ENCODE measurements around the gene CELSR1.

DNA sequence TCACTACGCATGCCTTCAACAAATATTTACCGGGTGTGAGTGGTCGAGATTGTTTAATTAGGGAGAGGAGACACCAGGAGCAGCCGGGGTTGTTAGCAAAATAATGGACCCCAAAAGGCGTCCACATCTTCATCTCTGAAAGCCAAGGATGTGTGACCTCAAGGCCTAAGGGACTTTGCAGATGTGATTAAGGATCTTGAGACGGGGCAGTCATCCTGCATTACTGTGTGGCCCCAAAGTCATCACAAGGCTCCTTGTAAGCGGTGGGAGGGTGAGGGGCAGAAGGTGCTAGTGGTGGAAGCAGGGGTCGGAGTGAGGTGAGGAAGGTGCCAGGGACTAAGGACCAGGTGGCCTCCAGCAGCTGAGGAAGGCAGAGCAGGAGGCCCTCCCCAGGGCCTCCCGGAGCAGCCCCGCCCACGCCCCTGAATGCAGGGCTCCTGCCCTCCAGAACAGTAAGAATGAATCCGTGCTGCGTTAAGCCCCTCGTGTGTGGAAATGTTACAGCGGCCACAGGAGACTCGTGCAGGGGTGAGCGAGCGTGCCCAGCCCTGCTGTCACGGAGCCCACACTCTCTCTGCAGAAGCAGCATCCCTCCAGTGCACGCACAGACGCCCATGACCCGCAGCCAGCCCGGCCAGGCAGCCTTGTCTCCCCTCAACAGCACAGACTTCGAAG is 83.5 kb downstream of the CELSR1 start:
- TF ChIP-seq, protein P1, sequence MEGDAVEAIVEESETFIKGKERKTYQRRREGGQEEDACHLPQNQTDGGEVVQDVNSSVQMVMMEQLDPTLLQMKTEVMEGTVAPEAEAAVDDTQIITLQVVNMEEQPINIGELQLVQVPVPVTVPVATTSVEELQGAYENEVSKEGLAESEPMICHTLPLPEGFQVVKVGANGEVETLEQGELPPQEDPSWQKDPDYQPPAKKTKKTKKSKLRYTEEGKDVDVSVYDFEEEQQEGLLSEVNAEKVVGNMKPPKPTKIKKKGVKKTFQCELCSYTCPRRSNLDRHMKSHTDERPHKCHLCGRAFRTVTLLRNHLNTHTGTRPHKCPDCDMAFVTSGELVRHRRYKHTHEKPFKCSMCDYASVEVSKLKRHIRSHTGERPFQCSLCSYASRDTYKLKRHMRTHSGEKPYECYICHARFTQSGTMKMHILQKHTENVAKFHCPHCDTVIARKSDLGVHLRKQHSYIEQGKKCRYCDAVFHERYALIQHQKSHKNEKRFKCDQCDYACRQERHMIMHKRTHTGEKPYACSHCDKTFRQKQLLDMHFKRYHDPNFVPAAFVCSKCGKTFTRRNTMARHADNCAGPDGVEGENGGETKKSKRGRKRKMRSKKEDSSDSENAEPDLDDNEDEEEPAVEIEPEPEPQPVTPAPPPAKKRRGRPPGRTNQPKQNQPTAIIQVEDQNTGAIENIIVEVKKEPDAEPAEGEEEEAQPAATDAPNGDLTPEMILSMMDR (IDR thresholded peaks at IDR 0.05), result no peak
- no peak for TF ChIP-seq POLR2A (IDR thresholded peaks at IDR 0.05)
- no peak for TF ChIP-seq POLR2AphosphoS5 (IDR thresholded peaks at IDR 0.05)
